Neural cell (in vitro differentiated cells): ENCODE data around the gene PTPRN2. TPM values are rescaled to one million over a fixed set of nuclear protein-coding genes. Genes with fewer than 3 reads are reported as not detected.
"Not testable (repeated sequence)": the region's sequence is repeated elsewhere in the genome, so short reads cannot be mapped to it uniquely, and the experiment has no call there.

Source experiments
- H2AFZ ChIP-seq: fragments of 200-600, 300-800 bp; sonication (generic), shearing (Covaris generic); 2 replicates; pipeline ENCODE4 v1.6.0; 2014; ENCODE audit warnings: low read depth, mild to moderate bottlenecking, antibody characterized with exemption, low read length, moderate library complexity
- H3F3A ChIP-seq: fragments of 200-600 bp; shearing (Covaris generic); 2 replicates; pipeline ENCODE4 v1.6.1; 2016; ENCODE audit warnings: mild to moderate bottlenecking, moderate library complexity, mixed read lengths, antibody characterized with exemption, low read length; ENCODE audit not compliant: insufficient read depth, poor library complexity, severe bottlenecking
- H3K27ac ChIP-seq: fragments of 200-600, 300-800 bp; sonication (generic), shearing (Covaris generic); 2 replicates; pipeline ENCODE4 v1.5.1; 2014; ENCODE audit warnings: mild to moderate bottlenecking, low read length, moderate library complexity
- H3K27me3 ChIP-seq: fragments of 300-800, 200-600 bp; sonication (generic), shearing (Covaris generic); 2 replicates; pipeline ENCODE4 v1.6.0; 2014; ENCODE audit warnings: mild to moderate bottlenecking, low read depth, low read length, moderate library complexity; ENCODE audit not compliant: insufficient read depth
- H3K36me3 ChIP-seq: fragments of 300-800, 200-600 bp; sonication (generic), shearing (Covaris generic); 2 replicates; pipeline ENCODE4 v1.5.1; 2014; ENCODE audit warnings: mild to moderate bottlenecking, antibody characterized with exemption, low read length, moderate library complexity; ENCODE audit not compliant: insufficient read depth
- H3K4me2 ChIP-seq: fragments of 300-800, 200-600 bp; sonication (generic), shearing (Covaris generic); 2 replicates; pipeline ENCODE4 v1.6.0; 2014; ENCODE audit warnings: mild to moderate bottlenecking, low read length
- H3K4me3 ChIP-seq: fragments of 300-800, 200-600 bp; sonication (generic), shearing (Covaris generic); 2 replicates; pipeline ENCODE4 v1.5.1; 2014; ENCODE audit warnings: mild to moderate bottlenecking, low read length, moderate library complexity
- H3K79me2 ChIP-seq: fragments of 200-600 bp; shearing (Covaris generic); replicated peaks from 2 replicates; pipeline ENCODE4 v1.6.0; 2014; ENCODE audit warnings: mild to moderate bottlenecking, low read length, moderate library complexity; ENCODE audit not compliant: insufficient read depth
- H3K9ac ChIP-seq: fragments of 300-800, 200-600 bp; sonication (generic), shearing (Covaris generic); 2 replicates; pipeline ENCODE4 v1.6.1; 2016; ENCODE audit warnings: mild to moderate bottlenecking, low read length, mixed read lengths
- H3K9me2 ChIP-seq: fragments of 200-600 bp; shearing (Covaris generic); 2 replicates; pipeline ENCODE4 v1.6.1; 2016; ENCODE audit warnings: mild to moderate bottlenecking, low read length, mixed read lengths; ENCODE audit not compliant: insufficient read depth
- H3K9me3 ChIP-seq: fragments of 200-600, 300-800 bp; sonication (generic), shearing (Covaris generic); 2 replicates; pipeline ENCODE4 v1.6.1; 2016; ENCODE audit warnings: mild to moderate bottlenecking, mixed run types, low read length, moderate library complexity, mixed read lengths
- H4K20me1 ChIP-seq: fragments of 200-600 bp; shearing (Covaris generic); 2 replicates; pipeline ENCODE4 v1.6.1; 2016; ENCODE audit warnings: mild to moderate bottlenecking, mixed run types; ENCODE audit not compliant: insufficient read depth
- CTCF ChIP-seq: fragments of 450-650 bp; IDR thresholded peaks from 2 replicates; pipeline ENCODE4 v1.5.1; 2014; ENCODE audit warnings: antibody characterized with exemption, mild to moderate bottlenecking, moderate library complexity; ENCODE audit not compliant: poor library complexity, severe bottlenecking
- EP300 ChIP-seq: fragments of 450-650 bp; conservative IDR thresholded peaks from 2 replicates; pipeline ENCODE4 v1.6.1; 2014; ENCODE audit warnings: antibody characterized with exemption, mild to moderate bottlenecking, moderate library complexity; ENCODE audit not compliant: poor library complexity, severe bottlenecking
- EZH2 ChIP-seq: fragments of 200-600, 300-800 bp; shearing (Covaris generic), sonication (generic); IDR thresholded peaks from 2 replicates; pipeline ENCODE4 v1.6.1; 2014; ENCODE audit warnings: antibody characterized with exemption, low read length, borderline replicate concordance, mild to moderate bottlenecking; ENCODE audit not compliant: insufficient read depth, poor library complexity, severe bottlenecking
- MXI1 ChIP-seq: fragments of 450-650 bp; conservative IDR thresholded peaks from 2 replicates; pipeline ENCODE4 v1.6.1; 2014; ENCODE audit warnings: antibody characterized with exemption, mild to moderate bottlenecking; ENCODE audit not compliant: poor library complexity, severe bottlenecking
- POLR2AphosphoS5 ChIP-seq: IDR thresholded peaks from 2 replicates; pipeline ENCODE4 v1.6.1; 2012
- RAD21 ChIP-seq: fragments of 450-650 bp; conservative IDR thresholded peaks from 2 replicates; pipeline ENCODE4 v1.6.1; 2014; ENCODE audit warnings: antibody characterized with exemption, mild to moderate bottlenecking, moderate library complexity
- REST ChIP-seq: IDR thresholded peaks from 2 replicates; pipeline ENCODE4 v1.6.1; 2012; ENCODE audit warnings: borderline replicate concordance
- SMC3 ChIP-seq: fragments of 450-650 bp; conservative IDR thresholded peaks from 2 replicates; pipeline ENCODE4 v1.6.1; 2014; ENCODE audit warnings: antibody characterized with exemption, mild to moderate bottlenecking, moderate library complexity; ENCODE audit not compliant: poor library complexity
- TAF1 ChIP-seq: IDR thresholded peaks from 2 replicates; pipeline ENCODE4 v1.6.1; 2012; ENCODE audit warnings: low read depth
- polyA plus RNA-seq: library from polyadenylated mRNA; depleted of rRNA; stranded (reverse); fragments of >200 nt; gene quantifications from 2 replicates; pipeline ENCODE4 v1.2.3, GENCODE V29; 2014

PTPRN2 gene
- polyA plus RNA-seq, 1 donor from 2014 or later = 31.0 TPM

- Histone ChIP-seq H3K9me2 (no peaks in the 10 kb centered on the region), H3F3A (no peaks in the 10 kb centered on the region), H3K4me2 (no peak overlapping the region), H3K36me3 (no peaks in the 10 kb centered on the region), H4K20me1 (no peaks in the 10 kb centered on the region), H3K27ac (no peak overlapping the region), H3K9me3 (peaks cover 4% of the 10 kb centered on the region), H3K9ac (no peak overlapping the region), H3K4me3 (no peak overlapping the region), H2AFZ (no peak overlapping the region), H3K27me3 (no peaks in the 10 kb centered on the region), H3K79me2 (no peaks in the 10 kb centered on the region)
- TF ChIP-seq TAF1 = no peak
- TF ChIP-seq POLR2AphosphoS5 = no peak
- no peak for TF ChIP-seq SMC3
- no peak for TF ChIP-seq CTCF
- no peak for TF ChIP-seq EZH2
- no peak for TF ChIP-seq REST
- TF ChIP-seq RAD21 = no peak
- TF ChIP-seq MXI1 = no peak
- no peak for TF ChIP-seq EP300
These were observed 128.8 kb downstream of the PTPRN2 start for GRCh38 chr7:158458716-158459282.

GRCh38 chr7:158458096-158458495 lies 129.5 kb downstream of the PTPRN2 start:
- Histone ChIP-seq H3K9me2 (no peaks in the 10 kb centered on the region), H3K27ac (no peak overlapping the region), H3K27me3 (no peaks in the 10 kb centered on the region), H3K4me3 (no peak overlapping the region), H3K4me2 (no peak overlapping the region), H3K36me3 (no peaks in the 10 kb centered on the region), H2AFZ (no peak overlapping the region), H4K20me1 (no peaks in the 10 kb centered on the region), H3K9ac (no peak overlapping the region), H3K9me3 (peaks cover 4% of the 10 kb centered on the region), H3K79me2 (no peaks in the 10 kb centered on the region), H3F3A (no peaks in the 10 kb centered on the region)
- TF ChIP-seq CTCF (no peak), EP300 (no peak), POLR2AphosphoS5 (no peak), REST (no peak), MXI1 (no peak), RAD21 (no peak), SMC3 (no peak), EZH2 (no peak), TAF1 (no peak)

- not testable (repeated sequence) for H3K9me3 ChIP-seq, H3K4me3 ChIP-seq
These were observed 130.0 kb downstream of the PTPRN2 start for GRCh38 chr7:158457586-158457985.

More at GRCh38 chr7:158457586-158457985, 130.0 kb downstream of the PTPRN2 start:
- not testable (repeated sequence) for H2AFZ ChIP-seq, H4K20me1 ChIP-seq, H3K9me2 ChIP-seq, H3K27ac ChIP-seq, H3K27me3 ChIP-seq, H3K4me2 ChIP-seq, H3F3A ChIP-seq, H3K79me2 ChIP-seq, H3K36me3 ChIP-seq, H3K9ac ChIP-seq
